ENCODE data around the gene TMEM150B.

Gene TMEM150B

GRCh38 chr19:55311797-55312196, 13.3 kb downstream of the TMEM150B start:
- Histone ChIP-seq H3K4me1 (ENCODE audit: insufficient read depth, low read length) (no peaks in the 10 kb centered on the region), H3K9me3 (ENCODE audit: insufficient read depth, low read depth, low read length) (no peaks in the 10 kb centered on the region), H3K4me3 (ENCODE audit: low read length) (no peak overlapping the region), H3K27ac (ENCODE audit: low read depth, low read length) (no peak overlapping the region), H3K36me3 (ENCODE audit: insufficient read depth, low read length) (peaks cover 31% of the 10 kb centered on the region), H3K27me3 (ENCODE audit: insufficient read depth, low read length) (no peaks in the 10 kb centered on the region), H3K9ac (ENCODE audit: low read depth, low read length) (no peak overlapping the region)
- 96% methylated on average over 18 of the region's 18 CpGs for WGBS

- WGBS, result 88% methylated on average over 9 of the region's 9 CpGs
- no peak overlapping the region for H3K27ac ChIP-seq (ENCODE audit: low read depth, low read length)
- no peak overlapping the region for H3K4me3 ChIP-seq (ENCODE audit: low read length)
- H3K9ac ChIP-seq (ENCODE audit: low read depth, low read length), result no peak overlapping the region
- no peaks in the 10 kb centered on the region for H3K27me3 ChIP-seq (ENCODE audit: insufficient read depth, low read length)
- H3K36me3 ChIP-seq (ENCODE audit: insufficient read depth, low read length), result peaks cover 35% of the 10 kb centered on the region
- H3K9me3 ChIP-seq (ENCODE audit: insufficient read depth, low read depth, low read length), result no peaks in the 10 kb centered on the region
- H3K4me1 ChIP-seq (ENCODE audit: insufficient read depth, low read length), result no peaks in the 10 kb centered on the region
Observed at GRCh38 chr19:55311397-55311796, 13.7 kb downstream of the TMEM150B start.

- 93% methylated on average over 7 of the region's 7 CpGs for WGBS
- Histone ChIP-seq H3K36me3 (ENCODE audit: insufficient read depth, low read length) (peaks cover 43% of the 10 kb centered on the region), H3K9me3 (ENCODE audit: insufficient read depth, low read depth, low read length) (no peaks in the 10 kb centered on the region), H3K4me1 (ENCODE audit: insufficient read depth, low read length) (no peaks in the 10 kb centered on the region), H3K27me3 (ENCODE audit: insufficient read depth, low read length) (no peaks in the 10 kb centered on the region), H3K9ac (ENCODE audit: low read depth, low read length) (no peak overlapping the region), H3K27ac (ENCODE audit: low read depth, low read length) (no peak overlapping the region), H3K4me3 (ENCODE audit: low read length) (no peak overlapping the region)
Observed at GRCh38 chr19:55310498-55310897, 14.6 kb downstream of the TMEM150B start.

GRCh38 chr19:55309448-55309847, 15.7 kb downstream of the TMEM150B start:
- WGBS, result 93% methylated on average over 5 of the region's 5 CpGs
- Histone ChIP-seq H3K27ac (ENCODE audit: low read depth, low read length) (no peak overlapping the region), H3K4me1 (ENCODE audit: insufficient read depth, low read length) (no peaks in the 10 kb centered on the region; the same call in 1 of the 2 replicates), H3K9me3 (ENCODE audit: insufficient read depth, low read depth, low read length) (no peaks in the 10 kb centered on the region), H3K9ac (ENCODE audit: low read depth, low read length) (no peak overlapping the region), H3K4me3 (ENCODE audit: low read length) (no peak overlapping the region), H3K36me3 (ENCODE audit: insufficient read depth, low read length) (peaks cover 50% of the 10 kb centered on the region), H3K27me3 (ENCODE audit: insufficient read depth, low read length) (no peaks in the 10 kb centered on the region)

- Histone ChIP-seq H3K4me1 (ENCODE audit: insufficient read depth, low read length) (no peaks in the 10 kb centered on the region; the same call in 1 of the 2 replicates), H3K4me3 (ENCODE audit: low read length) (no peak overlapping the region), H3K27ac (ENCODE audit: low read depth, low read length) (no peak overlapping the region), H3K9me3 (ENCODE audit: insufficient read depth, low read depth, low read length) (no peaks in the 10 kb centered on the region), H3K27me3 (ENCODE audit: insufficient read depth, low read length) (no peaks in the 10 kb centered on the region), H3K9ac (ENCODE audit: low read depth, low read length) (no peak overlapping the region), H3K36me3 (ENCODE audit: insufficient read depth, low read length) (peaks cover 60% of the 10 kb centered on the region)
- WGBS, result 93% methylated on average over 10 of the region's 11 CpGs
Observed at GRCh38 chr19:55308281-55308680, 16.9 kb downstream of the TMEM150B start.

- WGBS, result 93% methylated on average over 3 of the region's 3 CpGs
- no peak overlapping the region for H3K27ac ChIP-seq (ENCODE audit: low read depth, low read length)
- peaks cover 68% of the 10 kb centered on the region for H3K36me3 ChIP-seq (ENCODE audit: insufficient read depth, low read length)
- H3K9ac ChIP-seq (ENCODE audit: low read depth, low read length), result no peak overlapping the region
- H3K4me3 ChIP-seq (ENCODE audit: low read length), result no peak overlapping the region
- H3K4me1 ChIP-seq (ENCODE audit: insufficient read depth, low read length), result no peaks in the 10 kb centered on the region; the same call in 1 of the 2 replicates
- no peaks in the 10 kb centered on the region for H3K9me3 ChIP-seq (ENCODE audit: insufficient read depth, low read depth, low read length)
- H3K27me3 ChIP-seq (ENCODE audit: insufficient read depth, low read length), result no peaks in the 10 kb centered on the region
Observed at GRCh38 chr19:55306712-55307111, 18.4 kb downstream of the TMEM150B start.

GRCh38 chr19:55305983-55306562, 19.1 kb downstream of the TMEM150B start:
- Histone ChIP-seq H3K27ac (ENCODE audit: low read depth, low read length) (no peak overlapping the region), H3K9ac (ENCODE audit: low read depth, low read length) (no peak overlapping the region), H3K9me3 (ENCODE audit: insufficient read depth, low read depth, low read length) (no peaks in the 10 kb centered on the region), H3K4me1 (ENCODE audit: insufficient read depth, low read length) (peaks cover 6% of the 10 kb centered on the region), H3K4me3 (ENCODE audit: low read length) (no peak overlapping the region), H3K36me3 (ENCODE audit: insufficient read depth, low read length) (peaks cover 68% of the 10 kb centered on the region), H3K27me3 (ENCODE audit: insufficient read depth, low read length) (no peaks in the 10 kb centered on the region)
- WGBS, result 94% methylated on average over 17 of the region's 17 CpGs

GRCh38 chr19:55305491-55305890, 19.6 kb downstream of the TMEM150B start:
- WGBS, result 92% methylated on average over 9 of the region's 9 CpGs

GRCh38 chr19:55304980-55305379, 20.2 kb downstream of the TMEM150B start:
- Histone ChIP-seq H3K9me3 (ENCODE audit: insufficient read depth, low read depth, low read length) (no peaks in the 10 kb centered on the region), H3K4me3 (ENCODE audit: low read length) (no peak overlapping the region), H3K27me3 (ENCODE audit: insufficient read depth, low read length) (no peaks in the 10 kb centered on the region), H3K9ac (ENCODE audit: low read depth, low read length) (no peak overlapping the region), H3K27ac (ENCODE audit: low read depth, low read length) (no peak overlapping the region), H3K4me1 (ENCODE audit: insufficient read depth, low read length) (peaks cover 9% of the 10 kb centered on the region), H3K36me3 (ENCODE audit: insufficient read depth, low read length) (peaks cover 67% of the 10 kb centered on the region)
- 89% methylated on average over 14 of the region's 14 CpGs for WGBS

More at GRCh38 chr19:55305491-55305890, 19.6 kb downstream of the TMEM150B start:
- Histone ChIP-seq H3K9ac (ENCODE audit: low read depth, low read length) (no peak overlapping the region), H3K36me3 (ENCODE audit: insufficient read depth, low read length) (peaks cover 70% of the 10 kb centered on the region), H3K4me1 (ENCODE audit: insufficient read depth, low read length) (peaks cover 9% of the 10 kb centered on the region), H3K4me3 (ENCODE audit: low read length) (no peak overlapping the region), H3K27ac (ENCODE audit: low read depth, low read length) (no peak overlapping the region), H3K27me3 (ENCODE audit: insufficient read depth, low read length) (no peaks in the 10 kb centered on the region), H3K9me3 (ENCODE audit: insufficient read depth, low read depth, low read length) (no peaks in the 10 kb centered on the region)

GRCh38 chr19:55304279-55304978, 20.7 kb downstream of the TMEM150B start:
- Histone ChIP-seq H3K27ac (ENCODE audit: low read depth, low read length) (no peak overlapping the region), H3K4me3 (ENCODE audit: low read length) (no peak overlapping the region), H3K9ac (ENCODE audit: low read depth, low read length) (no peak overlapping the region), H3K4me1 (ENCODE audit: insufficient read depth, low read length) (peaks cover 9% of the 10 kb centered on the region), H3K36me3 (ENCODE audit: insufficient read depth, low read length) (peaks cover 66% of the 10 kb centered on the region), H3K27me3 (ENCODE audit: insufficient read depth, low read length) (no peaks in the 10 kb centered on the region), H3K9me3 (ENCODE audit: insufficient read depth, low read depth, low read length) (no peaks in the 10 kb centered on the region)
- 93% methylated on average over 39 of the region's 39 CpGs for WGBS

- 96% methylated on average over 11 of the region's 11 CpGs for WGBS
- Histone ChIP-seq H3K36me3 (ENCODE audit: insufficient read depth, low read length) (peaks cover 65% of the 10 kb centered on the region), H3K4me1 (ENCODE audit: insufficient read depth, low read length) (peaks cover 9% of the 10 kb centered on the region)
Observed at GRCh38 chr19:55303477-55303876, 21.7 kb downstream of the TMEM150B start.

More at GRCh38 chr19:55303477-55303876, 21.7 kb downstream of the TMEM150B start:
- no peaks in the 10 kb centered on the region for H3K9me3 ChIP-seq (ENCODE audit: insufficient read depth, low read depth, low read length)
- H3K27me3 ChIP-seq (ENCODE audit: insufficient read depth, low read length), result no peaks in the 10 kb centered on the region
- H3K4me3 ChIP-seq (ENCODE audit: low read length), result no peak overlapping the region
- no peak overlapping the region for H3K9ac ChIP-seq (ENCODE audit: low read depth, low read length)
- no peak overlapping the region for H3K27ac ChIP-seq (ENCODE audit: low read depth, low read length)
